ENCODE measurements around the gene MR1. TPM values are rescaled to one million over a fixed set of nuclear protein-coding genes. Genes with fewer than 3 reads are reported as not detected.

MR1 gene
- total and polyA plus RNA-seq, 9 of the 15 experiments (the other 6 are each of a cell fraction or from before 2014, with no cell fraction given): 9.7 to 21.7 (median 15.6) TPM

- TF ChIP-seq JUND (IDR thresholded peaks at IDR 0.05; ENCODE audit: borderline replicate concordance, low read depth, low read length) (peak; percentile 57), JUND (tag; IDR thresholded peaks at IDR 0.05; ENCODE audit: borderline replicate concordance, low read depth, low read length) (peak; percentile 80; the same call in 2 of the 3 replicates), KLF1 (tag; IDR thresholded peaks at IDR 0.05) (no peak), NCOA2 (IDR thresholded peaks at IDR 0.05; ENCODE audit: partially characterized antibody in 2 of 2) (no peak), SMAD4 (CRISPR knock-in tag; conservative IDR thresholded peaks at IDR 0.05) (peak; percentile 65; the same call in 1 of the 2 replicates), ZNF583 (CRISPR knock-in tag; IDR thresholded peaks at IDR 0.05) (no peak), MYNN (IDR thresholded peaks at IDR 0.05) (no peak), MYNN (CRISPR knock-in tag; IDR thresholded peaks at IDR 0.05) (no peak), EHMT2 (IDR thresholded peaks at IDR 0.05) (no peak), CREB3L1 (IDR thresholded peaks at IDR 0.05; ENCODE audit: borderline replicate concordance, low read depth) (no peak), MCM3 (IDR thresholded peaks at IDR 0.05) (no peak), KLF10 (CRISPR knock-in tag; IDR thresholded peaks at IDR 0.05) (no peak), KLF6 (CRISPR knock-in tag; IDR thresholded peaks at IDR 0.05; ENCODE audit: borderline replicate concordance) (no peak), MCM2 (IDR thresholded peaks at IDR 0.05; ENCODE audit: low read depth) (no peak), FOXP1 (CRISPR knock-in tag; IDR thresholded peaks at IDR 0.05) (no peak), STAT6 (CRISPR knock-in tag; IDR thresholded peaks at IDR 0.05) (no peak), RFX5 (IDR thresholded peaks at IDR 0.05; ENCODE audit: low read depth, low read length) (no peak), KAT8 (IDR thresholded peaks at IDR 0.05; ENCODE audit: low read depth) (no peak), HCFC1 (IDR thresholded peaks at IDR 0.05; ENCODE audit: low read depth, low read length) (no peak), KDM2B (CRISPR knock-in tag; IDR thresholded peaks at IDR 0.05) (no peak), CHD1 (IDR thresholded peaks at IDR 0.05; ENCODE audit: low read length) (no peak), FOXJ2 (tag; IDR thresholded peaks at IDR 0.05) (peak; percentile 63; the same call in 1 of the 2 replicates), ZNF165 (CRISPR knock-in tag; IDR thresholded peaks at IDR 0.05; ENCODE audit: borderline replicate concordance) (no peak), POLR2G (IDR thresholded peaks at IDR 0.05; ENCODE audit: low read depth, low read length) (no peak), SRSF7 (optimal IDR thresholded peaks at IDR 0.05; ENCODE audit: low read depth, low read length) (no peak), ERF (CRISPR knock-in tag; IDR thresholded peaks at IDR 0.05) (no peak), DACH1 (IDR thresholded peaks at IDR 0.05; ENCODE audit: partially characterized antibody) (no peak), ILF3 (IDR thresholded peaks at IDR 0.05; ENCODE audit: borderline replicate concordance) (no peak), HLTF (IDR thresholded peaks at IDR 0.05) (no peak), ZNF79 (CRISPR knock-in tag; IDR thresholded peaks at IDR 0.05; ENCODE audit: low read depth) (no peak)
These were observed 53.7 kb downstream of the MR1 start (continued) for GRCh38 chr1:181087400-181087901.
